Naive thymus-derived CD4-positive, alpha-beta T cell (primary cell): Measurements from ENCODE around the gene NUP43. TPM values are rescaled to one million over a fixed set of nuclear protein-coding genes. Genes with fewer than 3 reads are reported as not detected.
"Not testable (repeated sequence)": the region's sequence is repeated elsewhere in the genome, so short reads cannot be mapped to it uniquely, and the experiment has no call there.

Experiments used
- ATAC-seq: fragments of 150-1000 bp; cut with Tn5 transposase; 2 replicates; pipeline ENCODE4 v1.10.0; 2021; ENCODE audit warnings: mild to moderate bottlenecking, moderate library complexity
- CTCF ChIA-PET: fragments of 350-600 bp; sonication (Branson Sonifier 250); formaldehyde crosslinking; loops from one replicate; lab custom pipeline; 2021; ENCODE audit warnings: antibody characterized with exemption; lab: Charles Lee
- POLR2A ChIA-PET: fragments of 350-600 bp; sonication (Branson Sonifier 250); formaldehyde crosslinking; loops from one replicate; lab custom pipeline; 2021; ENCODE audit warnings: antibody characterized with exemption, inconsistent platforms; lab: Charles Lee
- DNase-seq, 9 donors: peaks; one replicate each; pipeline versions ENCODE4 v3.0.0 to v3.0.0-alpha.2; 2020 to 2022; ENCODE audit warnings: mixed read lengths in 1 of 9
- H3K27ac ChIP-seq: one replicate; pipeline ENCODE4 v1.7.0; 2013; ENCODE audit warnings: mild to moderate bottlenecking, low read depth, low read length, moderate library complexity
- H3K27me3 ChIP-seq, 2 donors: one replicate each; pipeline ENCODE4 v1.7.0; 2013; ENCODE audit warnings: low read length in 2 of 2, mild to moderate bottlenecking in 2 of 2, moderate library complexity in 2 of 2; ENCODE audit not compliant: control insufficient read depth in 2 of 2, insufficient read depth in 2 of 2
- H3K36me3 ChIP-seq, 3 experiments: 1 replicate in 2 of 3; 2 replicates in 1 of 3; pipeline ENCODE4 v1.7.0; 2013; ENCODE audit warnings: low read length in 3 of 3, mild to moderate bottlenecking in 3 of 3, moderate library complexity in 1 of 3; ENCODE audit not compliant: insufficient read depth in 3 of 3, control insufficient read depth in 2 of 3
- H3K4me1 ChIP-seq, 2 donors: one replicate each; pipeline ENCODE4 v1.7.0; 2013; ENCODE audit warnings: low read length in 2 of 2, mild to moderate bottlenecking in 2 of 2, moderate library complexity in 1 of 2; ENCODE audit not compliant: control insufficient read depth in 2 of 2, insufficient read depth in 2 of 2
- H3K4me3 ChIP-seq: 2 replicates; pipeline ENCODE4 v1.7.0; 2013; ENCODE audit warnings: mild to moderate bottlenecking, low read length
- H3K9me3 ChIP-seq, 3 experiments: 1 replicate in 2 of 3; 2 replicates in 1 of 3; pipeline ENCODE4 v1.7.0; 2013; ENCODE audit warnings: low read length in 3 of 3; ENCODE audit not compliant: control insufficient read depth in 2 of 3
- H3K27ac Mint-ChIP-seq, 9 donors: one replicate each; pipeline ENCODE4 v1.8.0; 2020 to 2022; ENCODE audit warnings: mixed read lengths in 9 of 9, mild to moderate bottlenecking in 8 of 9, moderate library complexity in 5 of 9, inconsistent platforms in 2 of 9
- H3K27me3 Mint-ChIP-seq, 5 donors: one replicate each; pipeline ENCODE4 v1.8.0; 2021 to 2022; ENCODE audit warnings: mixed read lengths in 5 of 5, mild to moderate bottlenecking in 1 of 5
- H3K36me3 Mint-ChIP-seq, 5 donors: one replicate each; pipeline ENCODE4 v1.8.0; 2020 to 2022; ENCODE audit warnings: mixed read lengths in 5 of 5, mild to moderate bottlenecking in 3 of 5, inconsistent platforms in 1 of 5
- H3K4me1 Mint-ChIP-seq, 7 donors: one replicate each; pipeline ENCODE4 v1.8.0; 2020 to 2022; ENCODE audit warnings: mixed read lengths in 7 of 7, mild to moderate bottlenecking in 3 of 7, inconsistent platforms in 1 of 7
- H3K4me3 Mint-ChIP-seq, 10 donors: one replicate each; pipeline ENCODE4 v1.8.0; 2020 to 2022; ENCODE audit warnings: mild to moderate bottlenecking in 10 of 10, mixed read lengths in 10 of 10, moderate library complexity in 6 of 10, inconsistent platforms in 2 of 10
- H3K9me3 Mint-ChIP-seq, 11 donors: one replicate each; pipeline ENCODE4 v1.8.0; 2020 to 2022; ENCODE audit warnings: mixed read lengths in 11 of 11, mild to moderate bottlenecking in 4 of 11, inconsistent platforms in 1 of 11, moderate library complexity in 1 of 11
- intact Hi-C, 2 donors: fragments of 100-400 bp; cut with micrococcal nuclease; formaldehyde crosslinking; loops; one replicate each; pipeline ENCODE4 v1.15.1; 2023
- polyA plus RNA-seq, 2 donors: library from polyadenylated mRNA; unstranded; fragments of 300-500 nt; fragmentation: Illumina TruSeq; gene quantifications; one replicate each; pipeline ENCODE4 v1.2.3, GENCODE V29; 2021
- total RNA-seq, 6 experiments: library from RNA in 5 of 6; stranded (reverse) in 5 of 6; gene quantifications; 1 replicate in 5 of 6; 2 replicates in 1 of 6; pipeline ENCODE4 v1.2.3 and lab custom pipeline; 2021 to 2026

Gene NUP43
- total and polyA plus RNA-seq, 7 experiments from 2014 or later: 5.1 to 70.7 (median 20.5) TPM

DNA sequence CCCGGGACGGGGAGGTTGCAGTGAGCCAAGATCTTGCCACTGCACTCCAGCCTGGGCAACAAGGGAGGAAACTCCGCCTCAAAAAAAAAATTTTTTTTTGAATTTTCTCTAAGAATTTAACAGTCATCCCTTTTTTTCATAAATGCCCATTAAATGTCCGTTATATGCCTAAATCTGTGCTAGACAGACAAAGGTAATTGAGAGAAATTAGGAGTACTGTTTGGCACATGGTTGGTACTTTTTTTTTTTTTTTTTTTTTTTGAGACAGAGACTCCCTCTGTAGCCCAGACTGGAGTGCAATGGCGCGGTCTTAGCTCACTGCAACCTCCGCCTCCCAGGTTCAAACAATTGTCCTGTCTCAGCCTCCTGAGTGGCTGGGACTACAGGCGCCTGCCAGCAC lies 4.9 kb upstream of the NUP43 start:
- Histone ChIP-seq H3K9me3 (no peaks in the 10 kb centered on the region), H3K4me1 (peaks cover 16 to 22% of the 10 kb centered on the region in 2 donors), H3K4me3 (no peak overlapping the region), H3K36me3 (peaks cover 0 to 4% (median 0%) of the 10 kb centered on the region in 3 experiments), H3K27ac (no peak overlapping the region), H3K27me3 (no peaks in the 10 kb centered on the region)
- Mint-ChIP-seq H3K36me3 (peaks cover 0 to 7% (median 0%) of the 10 kb centered on the region in 5 donors), H3K4me1 (peaks cover 19 to 50% (median 41%) of the 10 kb centered on the region in 7 donors), H3K9me3 (peaks cover 0 to 3% (median 0%) of the 10 kb centered on the region in 11 donors), H3K27me3 (no peaks in the 10 kb centered on the region), H3K27ac (peak overlapping the region in 1 of 9 donors; percentile 82), H3K4me3 (peak overlapping the region in 8 of 10 donors; percentile 85 to 93 (median 86))
- CTCF ChIA-PET: no interaction called here
- intact Hi-C loops: no loop called here
- POLR2A ChIA-PET: no interaction called here
- DNase-seq (no peak), ATAC-seq (no peak)

GRCh38 chr6:149750136-149750609 lies 3.8 kb upstream of the NUP43 start:
- Histone ChIP-seq H3K36me3 (peaks cover 0 to 4% (median 0%) of the 10 kb centered on the region in 3 experiments), H3K27ac (peak overlapping the region; percentile 88), H3K9me3 (no peaks in the 10 kb centered on the region), H3K4me1 (peaks cover 22 to 23% of the 10 kb centered on the region in 2 donors), H3K4me3 (peak overlapping the region; percentile 94), H3K27me3 (no peaks in the 10 kb centered on the region)
- H3K27me3 Mint-ChIP-seq: no peaks in the 10 kb centered on the region
- peak overlapping the region; percentile 55 to 90 (median 81) for H3K27ac Mint-ChIP-seq
- peak; percentile 10 for ATAC-seq
- peaks cover 0 to 7% (median 0%) of the 10 kb centered on the region in 5 donors for H3K36me3 Mint-ChIP-seq
- intact Hi-C loops: loop anchor here in 1 of 2 donors (1.0 kb wide), 2 partner anchors 184 to 204 kb away; partner anchors contain the start of genes GINM1 and PPIL4
- peaks cover 20 to 52% (median 43%) of the 10 kb centered on the region in 7 donors for H3K4me1 Mint-ChIP-seq
- POLR2A ChIA-PET: interaction anchor here (0.6 to 7.5 kb wide), 5 partner anchors 16 to 267 kb away, joined by 3 to 67 read pairs (median 3); partner anchors contain the start of genes LATS1 and PPIL4
- peaks cover 0 to 4% (median 0%) of the 10 kb centered on the region in 11 donors for H3K9me3 Mint-ChIP-seq
- peak overlapping the region; percentile 74 to 93 (median 86) for H3K4me3 Mint-ChIP-seq
- DNase-seq: peak in 3 of 9 donors; percentile 9 to 69 (median 58)
- CTCF ChIA-PET: no interaction called here

DNA sequence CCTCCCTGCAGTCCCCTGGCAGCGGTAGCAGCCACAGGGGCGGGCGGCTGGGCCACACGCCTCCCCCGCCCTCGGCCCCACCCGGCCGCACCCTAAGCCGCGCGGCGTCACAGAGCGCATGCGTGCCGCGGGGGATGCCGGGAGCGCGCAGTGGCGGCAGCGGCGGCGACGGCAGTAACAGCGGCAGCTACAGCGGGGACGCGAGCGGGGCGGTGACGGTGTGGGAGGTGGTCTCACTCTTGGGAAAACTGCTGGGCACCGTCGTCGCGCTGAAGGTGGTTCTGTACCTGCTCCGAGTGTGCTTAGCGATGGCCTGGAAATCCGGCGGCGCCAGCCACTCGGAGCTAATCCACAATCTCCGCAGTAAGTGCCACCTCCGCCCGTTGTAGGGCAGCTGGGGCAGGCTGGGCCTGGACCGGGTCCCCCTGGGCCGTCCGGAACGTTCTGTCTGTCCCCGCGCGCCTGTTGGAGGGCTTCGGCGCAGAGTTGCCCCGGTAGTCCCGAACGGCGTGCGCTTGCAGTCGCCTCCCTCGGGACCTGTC lies 3.3 kb upstream of the NUP43 start, which contains the start of gene PCMT1:
Gene PCMT1 (plus strand): TSS at position 148 of the 542 bp plus-strand sequence. CDS start 161 bp downstream, at position 309.
- ATAC-seq: peak; percentile 94

GRCh38 chr6:149749082-149749593 lies 2.8 kb upstream of the NUP43 start:
- Mint-ChIP-seq H3K27ac (peak overlapping the region in 6 of 9 donors; percentile 55 to 86 (median 78)), H3K4me1 (peaks cover 20 to 52% (median 42%) of the 10 kb centered on the region in 7 donors), H3K4me3 (peak overlapping the region; percentile 74 to 93 (median 86))
- peak overlapping the region; percentile 94 for H3K4me3 ChIP-seq
- H3K4me1 ChIP-seq: peaks cover 22 to 26% of the 10 kb centered on the region in 2 donors
- H3K36me3 ChIP-seq, DNase-seq, H3K27me3 ChIP-seq, H3K9me3 ChIP-seq, CTCF ChIA-PET, H3K27me3 Mint-ChIP-seq, ATAC-seq, H3K36me3 Mint-ChIP-seq, H3K9me3 Mint-ChIP-seq: not testable (repeated sequence)
- intact Hi-C loops: loop anchor here (1.0 to 5.0 kb wide), 5 partner anchors 184 to 1704 kb away; partner anchors contain the start of genes MTHFD1L (in 1 of the 2), RMND1 (in 1 of the 2) and ULBP2 (in 1 of the 2)
- peak overlapping the region; percentile 88 for H3K27ac ChIP-seq
- POLR2A ChIA-PET: interaction anchor here (1.2 to 7.5 kb wide), 3 partner anchors 15 to 266 kb away, joined by 3 to 67 read pairs (median 8); partner anchors contain the start of gene LATS1

More for the DNA sequence above, 3.3 kb upstream of the NUP43 start, which contains the start of gene PCMT1:
- H3K4me3 ChIP-seq: peak within 1 kb of the TSS; percentile 94
- Mint-ChIP-seq H3K9me3 (peaks cover 0 to 4% (median 0%) of the 10 kb centered on the region in 11 donors), H3K4me3 (peak within 1 kb of the TSS; percentile 74 to 93 (median 86)), H3K27me3 (no peaks in the 10 kb centered on the region), H3K27ac (peak within 1 kb of the TSS; percentile 55 to 90 (median 81)), H3K4me1 (peaks cover 20 to 52% (median 43%) of the 10 kb centered on the region in 7 donors), H3K36me3 (peaks cover 0 to 7% (median 0%) of the 10 kb centered on the region in 5 donors)
- H3K27ac ChIP-seq: peak within 1 kb of the TSS; percentile 88
- ChIA-PET CTCF (no interaction called here), POLR2A (interaction anchor here (0.6 to 7.5 kb wide), 5 partner anchors 15 to 266 kb away, joined by 3 to 67 read pairs (median 3); partner anchors contain the start of genes LATS1 and PPIL4)
- intact Hi-C loops: loop anchor here (1.0 to 5.0 kb wide), 7 partner anchors 183 to 1703 kb away; partner anchors contain the start of genes GINM1 (in 1 of the 2), MTHFD1L (in 1 of the 2), PPIL4 (in 1 of the 2) and RMND1 (in 1 of the 2)
- peaks cover 22 to 26% of the 10 kb centered on the region in 2 donors for H3K4me1 ChIP-seq
- H3K27me3 ChIP-seq: no peaks in the 10 kb centered on the region
- H3K36me3 ChIP-seq: peaks cover 0 to 4% (median 0%) of the 10 kb centered on the region in 3 experiments
- peak; percentile 84 to 98 (median 92) for DNase-seq
- H3K9me3 ChIP-seq: no peaks in the 10 kb centered on the region

GRCh38 chr6:149745252-149745651 lies 1.1 kb downstream of the NUP43 start:
- Histone ChIP-seq H3K4me3 (peak overlapping the region; percentile 77), H3K4me1 (peaks cover 9 to 18% of the 10 kb centered on the region in 2 donors), H3K27ac (peak overlapping the region; percentile 82), H3K36me3 (peaks cover 11 to 29% (median 16%) of the 10 kb centered on the region in 3 experiments)
- H3K27ac Mint-ChIP-seq: peak overlapping the region; percentile 86 to 97 (median 95)
- not testable (repeated sequence) for H3K27me3 ChIP-seq, ATAC-seq, H3K9me3 ChIP-seq, DNase-seq, H3K9me3 Mint-ChIP-seq, H3K27me3 Mint-ChIP-seq
- peaks cover 3 to 13% (median 8%) of the 10 kb centered on the region in 5 donors for H3K36me3 Mint-ChIP-seq
- peaks cover 12 to 37% (median 25%) of the 10 kb centered on the region in 7 donors for H3K4me1 Mint-ChIP-seq
- intact Hi-C loops: loop anchor here (5.0 kb wide), 3 partner anchors 197 to 1122 kb away; partner anchors contain the start of genes MTHFD1L (in 1 of the 2) and ULBP2 (in 1 of the 2)
- ChIA-PET POLR2A (interaction anchor here (0.6 to 7.5 kb wide), 3 partner anchors 10 to 63 kb away, joined by 3 to 67 read pairs (median 3); partner anchors contain the start of gene LATS1), CTCF (interaction anchor here (0.7 to 1.7 kb wide), 3 partner anchors 18 to 50 kb away, joined by 3 to 5 read pairs (median 4); no protein-coding TSS in a partner anchor)
- H3K4me3 Mint-ChIP-seq: peak overlapping the region; percentile 93 to 99 (median 97)

GRCh38 chr6:149734915-149735314 lies 11.4 kb downstream of the NUP43 start:
- Mint-ChIP-seq H3K36me3 (peaks cover 5 to 18% (median 15%) of the 10 kb centered on the region in 5 donors), H3K9me3 (no peaks in the 10 kb centered on the region), H3K27me3 (no peaks in the 10 kb centered on the region), H3K27ac (no peak overlapping the region), H3K4me3 (no peak overlapping the region), H3K4me1 (peaks cover 0 to 8% (median 4%) of the 10 kb centered on the region in 7 donors)
- H3K27me3 ChIP-seq: no peaks in the 10 kb centered on the region
- no peaks in the 10 kb centered on the region for H3K4me1 ChIP-seq
- intact Hi-C loops: no loop called here
- no peak overlapping the region for H3K4me3 ChIP-seq
- ATAC-seq: no peak
- POLR2A ChIA-PET: interaction anchor here (1.2 kb wide), 1 partner anchor 14 kb away, joined by 8 read pairs; the partner anchor contains the start of gene PCMT1
- DNase-seq: no peak
- H3K27ac ChIP-seq: no peak overlapping the region
- peaks cover 13 to 73% (median 14%) of the 10 kb centered on the region in 3 experiments for H3K36me3 ChIP-seq
- H3K9me3 ChIP-seq: no peaks in the 10 kb centered on the region
- CTCF ChIA-PET: interaction anchor here (1.2 to 1.3 kb wide), 2 partner anchors 9 to 22 kb away, joined by 3 read pairs; no protein-coding TSS in a partner anchor
